Stomach (tissue), 9 donors: Measurements from ENCODE around the gene HBE1. TPM values are rescaled to one million over a fixed set of nuclear protein-coding genes. Genes with fewer than 3 reads are reported as not detected.

Experiments used
- DNase-seq, 2 donors: peaks; one replicate each; pipeline versions ENCODE4 v3.0.0 to v3.0.0-alpha.2; 2013 to 2019
- H3K27ac ChIP-seq, 5 donors: fragments of 200-600 bp in 4 of 5; sonication (generic) in 4 of 5; one replicate each; pipeline ENCODE4 v1.5.1; 2013 to 2019; ENCODE audit warnings: mild to moderate bottlenecking in 1 of 5, moderate library complexity in 1 of 5
- H3K27me3 ChIP-seq, 3 donors: fragments of 200-600 bp; sonication (generic); one replicate each; pipeline ENCODE4 v1.5.1; 2017 to 2019; ENCODE audit warnings: mixed run types in 1 of 3
- H3K36me3 ChIP-seq, 4 donors: fragments of 200-600 bp; sonication (generic); 1 replicate in 3 of 4; 2 replicates in 1 of 4; pipeline ENCODE4 v1.5.1; 2016 to 2019
- H3K4me1 ChIP-seq, 4 donors: fragments of 200-600 bp; sonication (generic); one replicate each; pipeline ENCODE4 v1.5.1; 2016 to 2019
- H3K4me3 ChIP-seq, 4 donors: fragments of 200-600 bp; sonication (generic) in 3 of 4; one replicate each; pipeline ENCODE4 v1.5.1; 2016 to 2019; ENCODE audit warnings: mild to moderate bottlenecking in 1 of 4
- H3K9me3 ChIP-seq, 4 donors: fragments of 200-600 bp; sonication (generic); one replicate each; pipeline ENCODE4 v1.5.1; 2016 to 2019
- CTCF ChIP-seq, 7 experiments: fragments of 450-650 bp in 4 of 7; fragments of 200-600 bp in 3 of 7; sonication (generic) in 3 of 7; IDR thresholded peaks; one replicate each; pipeline ENCODE4 v1.5.1; 2016 to 2019; ENCODE audit warnings: antibody characterized with exemption in 7 of 7, control low read depth in 2 of 7, mild to moderate bottlenecking in 1 of 7
- EP300 ChIP-seq: sonication (generic); formaldehyde crosslinking; IDR thresholded peaks from one replicate; pipeline ENCODE4 v1.6.1; 2017; ENCODE audit warnings: antibody characterized with exemption
- POLR2A ChIP-seq, 4 donors: fragments of 450-650 bp; IDR thresholded peaks; one replicate each; pipeline ENCODE4 v1.6.1; 2016; ENCODE audit warnings: antibody characterized with exemption in 4 of 4, control low read depth in 2 of 4, mild to moderate bottlenecking in 1 of 4, moderate library complexity in 1 of 4
- POLR2AphosphoS5 ChIP-seq, 3 donors: sonication (generic); formaldehyde crosslinking; IDR thresholded peaks; one replicate each; pipeline ENCODE4 v1.6.1; 2016; ENCODE audit warnings: antibody characterized with exemption in 3 of 3
- WGBS, 5 donors: extraction: QIAGEN DNeasy Blood & Tissue Kit in 3 of 5; methylation state at CpG; one replicate each; pipeline versions ENCODE4 v1.1.5 to v1.1.7; 2013 to 2018; 5-methylcytosine and 5-hydroxymethylcytosine counted together
- intact Hi-C: fragments of 100-400 bp; cut with DNase I; formaldehyde crosslinking; loops from one replicate; pipeline ENCODE4 v1.15.1; 2023; ENCODE audit warnings: low total_unique reads
- polyA plus RNA-seq, 3 donors: library from polyadenylated mRNA; stranded (reverse); fragments of 200-250 nt; gene quantifications; one replicate each; pipeline ENCODE4 v1.2.3, GENCODE V29; 2013
- total RNA-seq, 5 donors: library from RNA; depleted of rRNA; stranded (reverse); fragments of >200 nt; gene quantifications; one replicate each; pipeline versions ENCODE4 v1.1.0 to v1.2.3, GENCODE V29; 2014 to 2016
- donor health status: healthy with polysubstance abuse.
- donor health status: Bipolar disorder and iron deficiency.
- donor health status: healthy.

Gene HBE1
- total and polyA plus RNA-seq, 8 donors, result 1.3 TPM; not detected in 7

- Histone ChIP-seq H3K4me3 (no peak overlapping the region), H3K9me3 (peaks cover 0 to 4% (median 0%) of the 10 kb centered on the region in 4 donors), H3K36me3 (no peaks in the 10 kb centered on the region), H3K27me3 (no peaks in the 10 kb centered on the region), H3K27ac (no peak overlapping the region), H3K4me1 (no peaks in the 10 kb centered on the region)
- intact Hi-C loops, result no loop called here
- DNase-seq, result no peak
- no peak for TF ChIP-seq POLR2A (IDR thresholded peaks at IDR 0.05)
- no peak for TF ChIP-seq POLR2AphosphoS5 (IDR thresholded peaks at IDR 0.05)
- no peak for TF ChIP-seq CTCF (IDR thresholded peaks at IDR 0.05)
- TF ChIP-seq EP300, result no peak
- 62 to 79% (median 75%) methylated on average over 1 of the region's 1 CpG for WGBS, 5 donors
These were observed 46.1 kb downstream of the HBE1 start for GRCh38 chr11:5223686-5224085.

GRCh38 chr11:5223146-5223545 lies 46.6 kb downstream of the HBE1 start:
- Histone ChIP-seq H3K4me3 (no peak overlapping the region), H3K36me3 (no peaks in the 10 kb centered on the region), H3K9me3 (peaks cover 0 to 4% (median 0%) of the 10 kb centered on the region in 4 donors), H3K27me3 (no peaks in the 10 kb centered on the region), H3K27ac (no peak overlapping the region), H3K4me1 (no peaks in the 10 kb centered on the region)
- no peak for DNase-seq
- intact Hi-C loops, result no loop called here
- WGBS, 5 donors, result 84 to 94% (median 91%) methylated on average over 4 to 6 of the region's 6 CpGs
- TF ChIP-seq POLR2A (IDR thresholded peaks at IDR 0.05), result no peak
- no peak for TF ChIP-seq CTCF (IDR thresholded peaks at IDR 0.05)
- no peak for TF ChIP-seq EP300
- no peak for TF ChIP-seq POLR2AphosphoS5 (IDR thresholded peaks at IDR 0.05)

Other genes with a start within 250 kb of the HBE1 start
- not detected for gene OR52J3, start 223.4 kb downstream of the HBE1 start, total RNA-seq
- gene OR52J3, start 223.4 kb downstream of the HBE1 start, polyA plus RNA-seq, result not detected
- gene OR52E2, start 210.3 kb downstream of the HBE1 start, total RNA-seq, result not detected
- gene OR52E2, start 210.3 kb downstream of the HBE1 start, polyA plus RNA-seq, result not detected
- gene OR52E1, start 200.4 kb downstream of the HBE1 start, total RNA-seq, result 1 to 10 TPM in 1 of 5 donors, not detected in 4; 2.6 TPM
- not detected for gene OR52E1, start 200.4 kb downstream of the HBE1 start, polyA plus RNA-seq
- gene OR52A5, start 131.6 kb downstream of the HBE1 start, total RNA-seq, result under 1 TPM in 1 of 5 donors, not detected in 4; 0.18 TPM
- not detected for gene OR52A5, start 131.6 kb downstream of the HBE1 start, polyA plus RNA-seq
- not detected for gene OR52A1, start 115.2 kb downstream of the HBE1 start, total RNA-seq
- gene OR52A1, start 115.2 kb downstream of the HBE1 start, polyA plus RNA-seq, result not detected
- not detected for gene OR51V1, start 69.3 kb downstream of the HBE1 start, total RNA-seq
- not detected for gene OR51V1, start 69.3 kb downstream of the HBE1 start, polyA plus RNA-seq
- 1,000 to 10,000 TPM in 1 of 5 donors, 100 to 1,000 TPM in 1, 10 to 100 TPM in 1, 1 to 10 TPM in 2; 2.9 to 1,619 (median 29.5) TPM for gene HBB, start 42.9 kb downstream of the HBE1 start, total RNA-seq
- 10 to 100 TPM in 2 of 3 donors, 1 to 10 TPM in 1; 3.1 to 15.1 (median 13.0) TPM for gene HBB, start 42.9 kb downstream of the HBE1 start, polyA plus RNA-seq
- 1 to 10 TPM in 1 of 5 donors, not detected in 4; 4.8 TPM for gene HBD, start 35.5 kb downstream of the HBE1 start, total RNA-seq
- gene HBD, start 35.5 kb downstream of the HBE1 start, polyA plus RNA-seq, result under 1 TPM in 1 of 3 donors, not detected in 2; 0.20 TPM
- gene HBG1, start 20.1 kb downstream of the HBE1 start, total RNA-seq, result 1 to 10 TPM in 1 of 5 donors, not detected in 4; 6.2 TPM
- gene HBG1, start 20.1 kb downstream of the HBE1 start, polyA plus RNA-seq, result not detected
- gene HBG2, start 15.2 kb downstream of the HBE1 start, total RNA-seq, result 1,000 to 10,000 TPM in 1 of 5 donors, not detected in 4; 1,854 TPM
- under 1 TPM in 1 of 3 donors, not detected in 2; 0.75 TPM for gene HBG2, start 15.2 kb downstream of the HBE1 start, polyA plus RNA-seq
- gene OR51B4, start 32.0 kb upstream of the HBE1 start, total RNA-seq, result not detected
- gene OR51B4, start 32.0 kb upstream of the HBE1 start, polyA plus RNA-seq, result not detected
- under 1 TPM in 1 of 5 donors, not detected in 4; 0.92 TPM for gene OR51B2, start 54.4 kb upstream of the HBE1 start, total RNA-seq
- not detected for gene OR51B2, start 54.4 kb upstream of the HBE1 start, polyA plus RNA-seq
- 1 to 10 TPM in 1 of 5 donors, under 1 TPM in 1, not detected in 3; 0.92 to 1.2 TPM for gene OR51B5, start 73.6 kb upstream of the HBE1 start, total RNA-seq
- not detected for gene OR51B5, start 73.6 kb upstream of the HBE1 start, polyA plus RNA-seq
- not detected for gene OR51B6, start 81.6 kb upstream of the HBE1 start, total RNA-seq
- gene OR51B6, start 81.6 kb upstream of the HBE1 start, polyA plus RNA-seq, result not detected
- gene OR51M1, start 113.9 kb upstream of the HBE1 start, total RNA-seq, result not detected
- not detected for gene OR51M1, start 113.9 kb upstream of the HBE1 start, polyA plus RNA-seq
- not detected for gene OR51Q1, start 152.2 kb upstream of the HBE1 start, total RNA-seq
- not detected for gene OR51Q1, start 152.2 kb upstream of the HBE1 start, polyA plus RNA-seq
- gene OR51I1, start 171.6 kb upstream of the HBE1 start, total RNA-seq, result not detected
- gene OR51I1, start 171.6 kb upstream of the HBE1 start, polyA plus RNA-seq, result not detected
- not detected for gene OR51I2, start 179.4 kb upstream of the HBE1 start, total RNA-seq
- not detected for gene OR51I2, start 179.4 kb upstream of the HBE1 start, polyA plus RNA-seq
- gene OR52D1, start 218.7 kb upstream of the HBE1 start, total RNA-seq, result not detected
- gene OR52D1, start 218.7 kb upstream of the HBE1 start, polyA plus RNA-seq, result not detected
- gene UBQLN3, start 240.0 kb upstream of the HBE1 start, total RNA-seq, result 1 to 10 TPM in 1 of 5 donors, not detected in 4; 1.1 TPM
- not detected for gene UBQLN3, start 240.0 kb upstream of the HBE1 start, polyA plus RNA-seq
- gene UBQLNL, start 246.8 kb upstream of the HBE1 start, total RNA-seq, result under 1 TPM in 1 of 5 donors, not detected in 4; 0.92 TPM
- under 1 TPM; 0.12 to 0.80 (median 0.31) TPM for gene UBQLNL, start 246.8 kb upstream of the HBE1 start, polyA plus RNA-seq